Ishikawa (cell line): Measurements from ENCODE around the gene KPTN.

Experiments used
- CEBPB ChIP-seq: IDR thresholded peaks from 2 replicates; pipeline ENCODE4 v1.6.1; 2012
- EP300 ChIP-seq: IDR thresholded peaks from 2 replicates; pipeline ENCODE4 v1.6.1; 2012; ENCODE audit warnings: borderline replicate concordance
- FOXM1 ChIP-seq: IDR thresholded peaks from 2 replicates; pipeline ENCODE4 v1.6.1; 2012; ENCODE audit warnings: low read depth, borderline replicate concordance
- NFIC ChIP-seq: IDR thresholded peaks from 2 replicates; pipeline ENCODE4 v1.6.1; 2012
- RAD21 ChIP-seq: IDR thresholded peaks from 2 replicates; pipeline ENCODE4 v1.6.1; 2012; ENCODE audit warnings: low read depth
- TAF1 ChIP-seq: IDR thresholded peaks from 2 replicates; pipeline ENCODE4 v1.6.1; 2012; ENCODE audit warnings: low read depth, mild to moderate bottlenecking
- TCF12 ChIP-seq: IDR thresholded peaks from 2 replicates; pipeline ENCODE4 v1.6.1; 2012; ENCODE audit warnings: low read depth
- TEAD4 ChIP-seq: IDR thresholded peaks from 2 replicates; pipeline ENCODE4 v1.6.1; 2012
- YY1 ChIP-seq: IDR thresholded peaks from 2 replicates; pipeline ENCODE4 v1.6.1; 2012; ENCODE audit warnings: low read depth
- TF ChIP-seq, protein P1 (sequence below): IDR thresholded peaks from 2 replicates; pipeline ENCODE4 v1.6.1; 2012

DNA sequence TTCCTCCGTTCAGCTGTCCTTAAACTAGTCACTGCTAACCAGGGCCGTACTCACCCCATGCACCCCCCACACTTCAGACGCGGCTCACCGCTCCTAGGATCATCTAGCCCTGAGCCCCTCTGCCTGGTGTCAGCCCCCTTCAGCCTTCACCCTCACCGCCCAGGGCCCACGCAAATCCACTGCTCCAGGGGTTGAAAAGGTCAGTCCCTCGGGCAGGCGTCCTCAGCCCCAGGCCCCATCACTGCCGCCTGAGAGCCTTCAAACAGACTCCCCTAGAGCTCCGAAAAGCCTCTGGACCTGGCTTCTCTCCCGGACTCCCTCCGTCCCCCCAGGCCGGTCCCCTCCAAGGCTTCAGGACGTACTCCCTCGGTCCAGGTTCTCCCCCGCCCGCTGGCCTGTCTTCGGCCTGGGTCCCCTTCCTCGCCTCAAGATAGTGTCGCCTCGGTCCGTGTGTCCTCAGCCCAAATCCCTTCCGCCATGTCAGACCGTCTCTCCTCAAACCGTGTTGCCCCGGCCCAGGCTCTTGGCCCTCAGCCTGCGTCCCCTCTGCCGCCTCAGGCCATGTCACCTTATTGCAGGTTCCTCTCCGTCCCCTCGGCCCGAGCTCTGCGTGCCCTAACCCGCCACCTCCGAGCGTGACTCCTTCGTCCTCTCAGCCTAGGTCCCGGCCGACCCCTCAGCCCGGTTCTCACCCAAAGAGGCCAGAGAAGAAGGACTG, 30.3 kb upstream of the KPTN start:
- TF ChIP-seq FOXM1 (no peak), EP300 (no peak), YY1 (no peak), CEBPB (no peak), TEAD4 (no peak), TAF1 (no peak), TCF12 (no peak), NFIC (no peak), RAD21 (no peak)
- TF ChIP-seq, protein P1, sequence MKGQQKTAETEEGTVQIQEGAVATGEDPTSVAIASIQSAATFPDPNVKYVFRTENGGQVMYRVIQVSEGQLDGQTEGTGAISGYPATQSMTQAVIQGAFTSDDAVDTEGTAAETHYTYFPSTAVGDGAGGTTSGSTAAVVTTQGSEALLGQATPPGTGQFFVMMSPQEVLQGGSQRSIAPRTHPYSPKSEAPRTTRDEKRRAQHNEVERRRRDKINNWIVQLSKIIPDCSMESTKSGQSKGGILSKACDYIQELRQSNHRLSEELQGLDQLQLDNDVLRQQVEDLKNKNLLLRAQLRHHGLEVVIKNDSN = no peak
